H1 (cell line): Measurements from ENCODE around the gene RNASE7. TPM values are rescaled to one million over a fixed set of nuclear protein-coding genes. Genes with fewer than 3 reads are reported as not detected.

Experiments used
- CTCF ChIA-PET: fragments of 300-600 bp; sonication (Branson Sonifier 250); formaldehyde crosslinking; loops from one replicate; lab custom pipeline; 2021; ENCODE audit not compliant: partially characterized antibody; lab: Charles Lee
- POLR2A ChIA-PET: fragments of 300-600 bp; sonication (Branson Sonifier 250); formaldehyde crosslinking; loops from one replicate; lab custom pipeline; 2021; ENCODE audit warnings: inconsistent platforms; ENCODE audit not compliant: partially characterized antibody; lab: Charles Lee
- DNase-seq, 2 experiments: peaks; one replicate each; pipeline versions ENCODE4 v3.0.0 to v3.0.0-alpha.2; 2010 to 2022; ENCODE audit warnings: low spot score in 2 of 2, low read depth in 1 of 2, mixed read lengths in 1 of 2
- FAIRE-seq: peaks from 2 replicates; lab custom pipeline; 2011; peaks lifted over from hg19 to GRCh38; lab: Jason Lieb, UNC
- H2AFZ ChIP-seq: 2 replicates; pipeline ENCODE4 v1.8.1; 2012; ENCODE audit warnings: low read length, inconsistent platforms
- H2AK5ac ChIP-seq: 2 replicates; pipeline ENCODE4 v1.6.1; 2013; ENCODE audit warnings: low read depth, low read length
- H2BK120ac ChIP-seq: replicated peaks from 2 replicates; pipeline ENCODE3; 2013; ENCODE audit warnings: low read depth, low read length, inconsistent platforms
- H2BK12ac ChIP-seq: 2 replicates; pipeline ENCODE4 v1.6.1; 2013; ENCODE audit warnings: low read depth, low read length
- H2BK15ac ChIP-seq: 2 replicates; pipeline ENCODE4 v1.6.1; 2013; ENCODE audit warnings: low read length
- H2BK20ac ChIP-seq: 2 replicates; pipeline ENCODE4 v1.6.1; 2013; ENCODE audit warnings: low read length
- H2BK5ac ChIP-seq: 2 replicates; pipeline ENCODE4 v1.6.1; 2013; ENCODE audit warnings: low read depth, low read length
- H3K14ac ChIP-seq: 2 replicates; pipeline ENCODE4 v1.6.1; 2013; ENCODE audit warnings: inconsistent platforms; ENCODE audit not compliant: insufficient read length
- H3K18ac ChIP-seq: 2 replicates; pipeline ENCODE4 v1.6.1; 2013; ENCODE audit warnings: low read length; ENCODE audit errors: extremely low read depth
- H3K23ac ChIP-seq: 2 replicates; pipeline ENCODE4 v1.6.1; 2013; ENCODE audit warnings: inconsistent platforms; ENCODE audit not compliant: insufficient read length
- H3K23me2 ChIP-seq: 2 replicates; pipeline ENCODE4 v1.6.1; 2013; ENCODE audit warnings: low read depth, low read length
- H3K27ac ChIP-seq: 2 replicates; pipeline ENCODE4 v1.6.1; 2011; ENCODE audit warnings: low read depth, low read length, inconsistent platforms
- H3K27me3 ChIP-seq, 4 experiments: replicated peaks in 1 of 4; 1 replicate in 1 of 4; 2 replicates in 3 of 4; pipeline versions ENCODE4 v1.6.1 to v1.8.1; 2011 to 2013; ENCODE audit warnings: low read length in 3 of 4, mild to moderate bottlenecking in 3 of 4, inconsistent platforms in 2 of 4, mixed read lengths in 2 of 4, moderate library complexity in 1 of 4; ENCODE audit not compliant: control insufficient read depth in 3 of 4, insufficient read depth in 3 of 4; ENCODE audit errors: extremely low read depth in 1 of 4
- H3K36me3 ChIP-seq, 4 experiments: 2 replicates each; pipeline versions ENCODE4 v1.6.1 to v1.8.1; 2011 to 2013; ENCODE audit warnings: mild to moderate bottlenecking in 4 of 4, low read length in 3 of 4, moderate library complexity in 2 of 4, control low read depth in 1 of 4, inconsistent platforms in 1 of 4; ENCODE audit not compliant: insufficient read depth in 4 of 4, control insufficient read depth in 2 of 4
- H3K4ac ChIP-seq: replicated peaks from 2 replicates; pipeline ENCODE3; 2013; ENCODE audit warnings: low read length, low read depth, mixed read lengths, inconsistent platforms; ENCODE audit not compliant: insufficient read length
- H3K4me1 ChIP-seq, 4 experiments: replicated peaks in 1 of 4; 1 replicate in 1 of 4; 2 replicates in 3 of 4; pipeline versions ENCODE4 v1.6.1 to v1.8.1; 2011 to 2013; ENCODE audit warnings: low read length in 3 of 4, inconsistent platforms in 2 of 4, mixed read lengths in 1 of 4; ENCODE audit not compliant: insufficient read depth in 4 of 4, control insufficient read depth in 3 of 4
- H3K4me2 ChIP-seq, 2 experiments: 2 replicates each; pipeline versions ENCODE4 v1.6.1 to v1.8.1; 2011 to 2013; ENCODE audit warnings: low read depth in 2 of 2, low read length in 2 of 2, control low read depth in 1 of 2, inconsistent platforms in 1 of 2, mild to moderate bottlenecking in 1 of 2; ENCODE audit not compliant: insufficient read depth in 1 of 2
- H3K4me3 ChIP-seq, 4 experiments: fragments of 200-600, 300-600 bp in 1 of 4; sonication (generic), shearing (Covaris generic), sonication (Bioruptor Twin) in 1 of 4; 2 replicates each; pipeline versions ENCODE4 v1.5.1 to v1.8.1; 2011 to 2016; ENCODE audit warnings: low read length in 4 of 4, low read depth in 3 of 4, control low read depth in 2 of 4, inconsistent platforms in 2 of 4, mild to moderate bottlenecking in 2 of 4, mixed read lengths in 1 of 4, moderate library complexity in 1 of 4; ENCODE audit not compliant: insufficient read depth in 2 of 4; ENCODE audit errors: extremely low read depth in 1 of 4
- H3K56ac ChIP-seq: replicated peaks from 2 replicates; pipeline ENCODE3; 2013; ENCODE audit warnings: low read depth, mild to moderate bottlenecking, mixed read lengths, low read length, inconsistent platforms; ENCODE audit not compliant: insufficient read length
- H3K79me1 ChIP-seq: 2 replicates; pipeline ENCODE4 v1.6.1; 2013; ENCODE audit warnings: low read depth, low read length, control low read depth
- H3K79me2 ChIP-seq, 2 experiments: 2 replicates each; pipeline versions ENCODE4 v1.6.1 to v1.8.1; 2012 to 2013; ENCODE audit warnings: low read length in 2 of 2, mild to moderate bottlenecking in 2 of 2, inconsistent platforms in 1 of 2; ENCODE audit not compliant: insufficient read depth in 2 of 2, control insufficient read depth in 1 of 2
- H3K9ac ChIP-seq, 4 experiments: replicated peaks in 1 of 4; 1 replicate in 1 of 4; 2 replicates in 3 of 4; pipeline versions ENCODE4 v1.6.1 to v1.8.1; 2011 to 2013; ENCODE audit warnings: low read depth in 3 of 4, low read length in 3 of 4, control low read depth in 2 of 4, mild to moderate bottlenecking in 2 of 4, moderate library complexity in 2 of 4, inconsistent platforms in 1 of 4; ENCODE audit errors: extremely low read depth in 1 of 4
- H3K9me3 ChIP-seq, 2 experiments: 2 replicates each; pipeline versions ENCODE4 v1.6.1 to v1.8.1; 2012 to 2013; ENCODE audit warnings: mild to moderate bottlenecking in 2 of 2, moderate library complexity in 2 of 2, control low read depth in 1 of 2, inconsistent platforms in 1 of 2, low read depth in 1 of 2, low read length in 1 of 2, mixed read lengths in 1 of 2; ENCODE audit not compliant: insufficient read depth in 2 of 2
- H4K20me1 ChIP-seq, 2 experiments: replicated peaks in 1 of 2; 2 replicates each; pipeline versions ENCODE3 to v1.8.1; 2011 to 2013; ENCODE audit warnings: inconsistent platforms in 2 of 2, low read length in 2 of 2, mild to moderate bottlenecking in 1 of 2; ENCODE audit not compliant: insufficient read depth in 2 of 2, control insufficient read depth in 1 of 2
- H4K5ac ChIP-seq: 2 replicates; pipeline ENCODE4 v1.6.1; 2013; ENCODE audit warnings: low read length, low read depth, mixed read lengths, inconsistent platforms; ENCODE audit not compliant: insufficient read length
- H4K8ac ChIP-seq: 2 replicates; pipeline ENCODE4 v1.8.0; 2013; ENCODE audit warnings: mild to moderate bottlenecking, moderate library complexity, low read length, inconsistent platforms; ENCODE audit not compliant: insufficient read depth; ENCODE audit errors: extremely low read depth
- H4K91ac ChIP-seq: replicated peaks from 2 replicates; pipeline ENCODE3; 2013; ENCODE audit warnings: low read length, mixed read lengths, inconsistent platforms; ENCODE audit not compliant: insufficient read length
- GTF2F1 ChIP-seq: IDR thresholded peaks from 2 replicates; pipeline ENCODE4 v1.6.1; 2012; ENCODE audit warnings: low read depth, low read length, improper control_type of control experiment, borderline replicate concordance
- RAD21 ChIP-seq, 2 experiments: IDR thresholded peaks in 1 of 2; conservative IDR thresholded peaks in 1 of 2; 2 replicates each; pipeline ENCODE4 v1.6.1; 2011; ENCODE audit warnings: low read depth in 2 of 2, low read length in 2 of 2, improper control_type of control experiment in 1 of 2, inconsistent platforms in 1 of 2, mild to moderate bottlenecking in 1 of 2, moderate library complexity in 1 of 2
- RXRA ChIP-seq: IDR thresholded peaks from 2 replicates; pipeline ENCODE4 v1.6.1; 2011; ENCODE audit warnings: low read depth, mild to moderate bottlenecking, low read length, moderate library complexity; ENCODE audit not compliant: insufficient read depth
- SP2 ChIP-seq: IDR thresholded peaks from 2 replicates; pipeline ENCODE4 v1.6.1; 2012; ENCODE audit warnings: mild to moderate bottlenecking, low read length, inconsistent platforms
- WGBS, 2 experiments: shearing (Covaris generic) in 1 of 2; methylation state at CpG; one replicate each; pipeline versions ENCODE4 v1.1.6 to v1.1.7; 2013 to 2015; ENCODE audit warnings: low lambda C conversion rate in 2 of 2, mixed read lengths in 2 of 2, inconsistent platforms in 1 of 2, low coverage in 1 of 2, missing lambda C conversion rate in 1 of 2; ENCODE audit not compliant: insufficient replicate concordance in 2 of 2, insufficient coverage in 1 of 2, insufficient read length in 1 of 2; ENCODE audit errors: extremely low coverage in 1 of 2, missing lambda C conversion rate in 1 of 2; 5-methylcytosine and 5-hydroxymethylcytosine counted together
- polyA plus RNA-seq, 7 experiments: library from polyadenylated mRNA; depleted of rRNA in 3 of 7; stranded (reverse) in 5 of 7; unstranded in 2 of 7; fragments of >200 nt in 5 of 7; fragments of 200-250 nt in 2 of 7; gene quantifications; 1 replicate in 5 of 7; 2 replicates in 1 of 7; 4 replicates in 1 of 7; pipeline versions ENCODE4 v1.2.1 to v1.2.3, GENCODE V29; 2011 to 2013; ENCODE audit warnings: missing spikeins in 2 of 7, mixed read lengths in 2 of 7
- total RNA-seq: library from RNA; stranded (reverse); fragmentation: NEBNext Ultra II Directional; extraction: Animal tissue kit (Norgen Biotek cat#: 25700); gene quantifications from 2 replicates; pipeline ENCODE4 v1.2.1, GENCODE V29; 2021

The RNASE7 gene
- total and polyA plus RNA-seq, 2 of the 8 experiments (the other 6 are each of a cell fraction or from before 2014, with no cell fraction given) = not detected

- no peak overlapping the region for H4K5ac ChIP-seq
- H2AK5ac ChIP-seq = no peak overlapping the region
- no peak overlapping the region for H3K9ac ChIP-seq
- 89% methylated on average over 27 of the region's 45 CpGs; no CpG with 5 or more reads in 1 of the 2 experiments for WGBS, 2 experiments
- no peak overlapping the region for H2BK120ac ChIP-seq
- H4K91ac ChIP-seq = no peak overlapping the region
- H3K18ac ChIP-seq = no peak overlapping the region
- ChIA-PET POLR2A (interaction anchor here (1.0 to 12.4 kb wide), 7 partner anchors 12 to 75 kb away, joined by 3 to 245 read pairs (median 4); partner anchors contain the start of genes ARHGEF40, NDRG2 and TMEM253), CTCF (interaction anchor here (0.6 to 10.2 kb wide), 21 partner anchors 8 to 626 kb away, joined by 3 to 148 read pairs (median 5); partner anchors contain the start of genes ARHGEF40, RNASE8 and TMEM253)
- no peak overlapping the region for H3K4me2 ChIP-seq
- H4K20me1 ChIP-seq = peaks cover 13 to 19% of the 10 kb centered on the region in 2 experiments
- H4K8ac ChIP-seq = no peak overlapping the region
- H2BK12ac ChIP-seq = no peak overlapping the region
- no peak overlapping the region for H3K4ac ChIP-seq
- H3K23ac ChIP-seq = no peak overlapping the region
- H3K14ac ChIP-seq = no peak overlapping the region
- no peak overlapping the region for H2BK5ac ChIP-seq
- no peak overlapping the region for H3K27ac ChIP-seq
- peaks cover 8% of the 10 kb centered on the region; the same call in 1 of the 2 replicates for H3K79me1 ChIP-seq
- H2BK20ac ChIP-seq = no peak overlapping the region
- no peaks in the 10 kb centered on the region for H3K27me3 ChIP-seq
- H3K79me2 ChIP-seq = peaks cover 0 to 10% of the 10 kb centered on the region in 2 experiments; a peak in 2 of 4 replicates
- peak in 1 of 2 experiments; percentile 90 for DNase-seq
- no peak for FAIRE-seq
- H2BK15ac ChIP-seq = no peak overlapping the region
- H3K9me3 ChIP-seq = no peaks in the 10 kb centered on the region
- no peak overlapping the region for H2AFZ ChIP-seq
- H3K4me3 ChIP-seq = no peak overlapping the region
- no peak overlapping the region for H3K56ac ChIP-seq
- H3K36me3 ChIP-seq = peaks cover 18 to 58% (median 51%) of the 10 kb centered on the region in 4 experiments
- H3K4me1 ChIP-seq = peaks cover 14 to 21% (median 17%) of the 10 kb centered on the region in 4 experiments
- peaks cover 5% of the 10 kb centered on the region; the same call in 1 of the 2 replicates for H3K23me2 ChIP-seq
- TF ChIP-seq SP2 = no peak
- peak; percentile 42 to 57 for TF ChIP-seq RAD21 (IDR thresholded peaks at IDR 0.05 in 1 of 2, conservative IDR thresholded peaks at IDR 0.05 in 1 of 2; ENCODE audit: low read depth in 2 of 2, low read length in 2 of 2)
- no peak for TF ChIP-seq RXRA
- TF ChIP-seq GTF2F1 = no peak
Measured at GRCh38 chr14:21090194-21090939, 48.2 kb downstream of the RNASE7 start.
